Breast epithelium (tissue), 3 donors: ENCODE results near the gene DEPP1.

Experiments
- CTCF ChIP-seq, 3 donors: fragments of 450-650 bp; IDR thresholded peaks; one replicate each; pipeline ENCODE4 v1.5.1; 2016 to 2017; ENCODE audit warnings: antibody characterized with exemption in 3 of 3, mild to moderate bottlenecking in 3 of 3, moderate library complexity in 3 of 3
- POLR2A ChIP-seq: fragments of 450-650 bp; IDR thresholded peaks from one replicate; pipeline ENCODE4 v1.6.1; 2016; ENCODE audit warnings: antibody characterized with exemption, mild to moderate bottlenecking, moderate library complexity

GRCh38 chr10:44974082-44974627 lies 4.5 kb downstream of the DEPP1 start:
- no peak for TF ChIP-seq CTCF (IDR thresholded peaks at IDR 0.05)
- no peak for TF ChIP-seq POLR2A
